ENCODE results near the gene PRDM5. TPM values are rescaled to one million over a fixed set of nuclear protein-coding genes. Genes with fewer than 3 reads are reported as not detected.

PRDM5 gene
- total RNA-seq, 2 donors from 2014 or later = 9.6 to 36.3 TPM

DNA sequence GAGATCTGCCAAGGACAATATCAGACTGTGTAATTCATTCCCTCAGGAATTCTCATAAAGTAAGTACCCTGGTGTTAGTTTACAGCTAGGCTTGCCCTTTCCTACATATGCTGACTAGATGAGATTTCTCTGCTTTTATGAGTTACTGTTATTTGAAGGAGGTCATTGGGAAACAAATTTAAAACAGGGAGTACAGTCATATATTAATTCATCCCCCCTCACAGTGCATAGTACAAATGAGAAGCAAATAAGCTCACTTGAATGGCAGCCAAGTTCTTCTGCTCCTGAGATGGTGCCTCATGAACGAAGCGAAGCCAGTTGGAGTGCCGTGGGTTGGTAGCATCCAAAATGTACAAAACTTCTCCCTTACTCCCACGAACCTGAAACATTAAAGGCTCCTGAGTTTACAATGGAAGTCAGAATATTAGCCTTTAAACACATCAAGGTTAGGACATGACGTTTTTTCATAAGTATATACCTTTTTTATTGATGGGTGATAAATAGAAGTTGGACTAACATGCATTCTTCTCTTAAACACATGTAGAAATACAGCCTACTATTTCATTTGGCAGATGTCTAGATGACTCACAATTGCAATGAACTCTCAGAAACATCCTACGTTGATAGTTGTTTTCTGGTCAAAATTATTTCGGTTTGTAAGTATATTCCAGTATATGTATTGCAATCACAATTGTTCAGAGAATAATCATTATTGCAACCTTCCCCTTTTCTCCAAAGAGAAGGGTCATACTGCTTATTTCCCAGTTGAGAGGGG, 69.2 kb downstream of the PRDM5 start:
- intact Hi-C loops (cut with DNase I) = no loop called here
- Histone ChIP-seq H3K4me1 (peaks cover 19% of the 10 kb centered on the region), H3K27me3 (no peaks in the 10 kb centered on the region), H3K36me3 (replicated peaks in 1 of 2; ENCODE audit: insufficient read depth in 1 of 2, low read depth in 2 of 2) (no peaks in the 10 kb centered on the region), H3K4me3 (no peak overlapping the region), H3K9me3 (no peaks in the 10 kb centered on the region), H3K27ac (no peak overlapping the region)
- TF ChIP-seq CTCF (IDR thresholded peaks at IDR 0.05) = no peak
- ATAC-seq (no peak), DNase-seq (no peak)
- WGBS, 2 donors = 71 to 78% methylated on average over 7 of the region's 7 CpGs

DNA sequence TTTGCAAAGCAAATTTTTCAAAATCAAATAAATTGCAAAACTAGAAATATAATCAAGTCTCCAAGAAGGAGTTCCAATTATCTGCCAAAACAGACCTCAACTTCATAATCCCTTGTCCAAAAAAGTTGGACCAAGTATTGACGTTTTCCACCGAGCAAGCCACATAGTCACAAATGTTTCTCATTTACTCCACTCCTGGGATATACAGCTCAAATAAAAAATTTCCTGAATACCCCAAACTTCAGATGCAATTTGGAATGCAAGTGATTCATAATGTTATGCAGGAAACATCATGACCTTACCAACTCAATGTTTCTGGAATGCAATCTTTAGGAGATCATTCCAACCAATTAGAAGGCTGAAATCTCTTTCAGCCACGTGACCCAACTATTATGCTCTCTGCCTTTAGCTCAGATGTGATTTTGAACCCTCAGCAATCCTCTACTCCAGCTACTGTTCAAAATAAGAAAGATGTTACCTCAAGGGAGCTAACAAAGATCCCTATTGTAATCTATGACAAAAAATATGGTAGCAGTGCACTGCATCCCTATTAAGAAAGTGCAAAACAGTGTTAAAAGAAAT, 72.4 kb downstream of the PRDM5 start:
- DNase-seq (no peak), ATAC-seq (no peak)
- Histone ChIP-seq H3K36me3 (replicated peaks in 1 of 2; ENCODE audit: insufficient read depth in 1 of 2, low read depth in 2 of 2) (no peaks in the 10 kb centered on the region), H3K9me3 (no peaks in the 10 kb centered on the region), H3K27ac (no peak overlapping the region), H3K4me1 (no peaks in the 10 kb centered on the region), H3K4me3 (no peak overlapping the region), H3K27me3 (no peaks in the 10 kb centered on the region)
- intact Hi-C loops (cut with DNase I) = no loop called here
- TF ChIP-seq CTCF (IDR thresholded peaks at IDR 0.05) = no peak
- no peak for TF ChIP-seq POLR2A (IDR thresholded peaks at IDR 0.05)
- WGBS, 2 donors = 77 to 83% methylated on average over 3 of the region's 3 CpGs

GRCh38 chr4:120847019-120847582, 75.4 kb downstream of the PRDM5 start:
- Histone ChIP-seq H3K27me3 (no peaks in the 10 kb centered on the region), H3K27ac (no peak overlapping the region), H3K9me3 (no peaks in the 10 kb centered on the region), H3K4me3 (no peak overlapping the region), H3K4me1 (peaks cover 2% of the 10 kb centered on the region), H3K36me3 (replicated peaks in 1 of 2; ENCODE audit: insufficient read depth in 1 of 2, low read depth in 2 of 2) (no peaks in the 10 kb centered on the region)
- intact Hi-C loops (cut with DNase I) = no loop called here
- TF ChIP-seq POLR2A (IDR thresholded peaks at IDR 0.05) (no peak), CTCF (IDR thresholded peaks at IDR 0.05) (no peak)
- no peak for DNase-seq
- WGBS, 2 donors = 67 to 90% methylated on average over 2 of the region's 2 CpGs
- ATAC-seq = no peak

- H3K27me3 ChIP-seq = no peaks in the 10 kb centered on the region
- no peak overlapping the region for H3K4me3 ChIP-seq
- peaks cover 9% of the 10 kb centered on the region for H3K4me1 ChIP-seq
- DNase-seq = no peak
- ATAC-seq = no peak
- no peaks in the 10 kb centered on the region for H3K36me3 ChIP-seq (replicated peaks in 1 of 2; ENCODE audit: insufficient read depth in 1 of 2, low read depth in 2 of 2)
- no peaks in the 10 kb centered on the region for H3K9me3 ChIP-seq
- H3K27ac ChIP-seq = no peak overlapping the region
- WGBS, 2 donors = 79 to 80% methylated on average over 2 of the region's 2 CpGs
- intact Hi-C loops (cut with DNase I) = no loop called here
- TF ChIP-seq POLR2A (IDR thresholded peaks at IDR 0.05) = no peak
- TF ChIP-seq CTCF (IDR thresholded peaks at IDR 0.05) = no peak
These were observed 78.0 kb downstream of the PRDM5 start for GRCh38 chr4:120844528-120844921.

Data from body of pancreas (tissue), 4 donors.